GM19397 (cell line): ENCODE measurements around the gene ARHGDIB.

Experiments used
- ATAC-seq: cut with Tn5 transposase; IDR thresholded peaks from one replicate; pipeline ENCODE4 v1.9.1; 2021; ENCODE audit warnings: mild to moderate bottlenecking, moderate library complexity; ENCODE audit not compliant: unreplicated experiment

The ARHGDIB gene

GRCh38 chr12:14984036-14984435 lies 22.6 kb upstream of the ARHGDIB start:
- no peak for ATAC-seq

GRCh38 chr12:14982991-14983390 lies 21.6 kb upstream of the ARHGDIB start:
- no peak for ATAC-seq

- ATAC-seq, result no peak
Observed at GRCh38 chr12:14982562-14982961, 21.2 kb upstream of the ARHGDIB start.

- no peak for ATAC-seq
Observed at GRCh38 chr12:14981049-14981448, 19.6 kb upstream of the ARHGDIB start.

DNA sequence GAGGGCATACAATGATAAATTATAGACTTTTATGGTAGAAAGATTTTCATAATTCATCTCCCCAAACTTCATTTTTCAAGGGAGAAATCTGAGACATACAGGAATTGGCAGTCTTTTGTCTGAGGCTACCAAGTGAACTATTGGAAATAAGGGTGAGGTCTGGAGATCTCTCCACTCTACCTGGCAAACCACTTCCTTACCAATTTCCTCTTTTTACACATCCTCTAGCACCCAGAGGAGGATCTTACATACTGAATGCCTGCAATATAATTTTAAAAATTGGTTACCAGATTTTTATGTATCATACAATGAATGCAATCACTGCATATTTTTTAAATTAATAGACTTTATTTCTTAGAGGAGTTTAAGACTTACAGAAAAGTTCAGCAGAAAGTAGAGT lies 18.1 kb upstream of the ARHGDIB start:
- ATAC-seq, result no peak

DNA sequence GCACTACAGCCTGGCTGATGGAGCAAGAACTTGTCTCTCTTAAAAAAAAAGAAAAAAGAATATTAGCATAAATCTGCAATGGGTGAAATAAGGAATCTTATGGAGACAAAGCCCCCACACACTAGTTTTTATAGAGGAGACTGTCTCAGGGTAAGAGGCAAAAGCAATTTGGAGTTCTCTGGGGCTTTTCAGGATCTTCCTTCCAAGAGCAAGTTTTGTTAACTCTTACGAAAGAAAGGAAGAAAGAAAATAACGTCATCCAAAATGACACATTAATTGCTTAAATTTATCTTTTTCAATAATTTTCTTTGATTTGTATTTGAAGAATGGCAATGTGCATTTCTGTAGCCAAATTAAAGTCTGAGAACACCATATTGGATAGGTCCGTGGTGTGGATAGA lies 15.3 kb upstream of the ARHGDIB start:
- ATAC-seq, result no peak

GRCh38 chr12:14975457-14975856 lies 14.1 kb upstream of the ARHGDIB start:
- ATAC-seq, result no peak

DNA sequence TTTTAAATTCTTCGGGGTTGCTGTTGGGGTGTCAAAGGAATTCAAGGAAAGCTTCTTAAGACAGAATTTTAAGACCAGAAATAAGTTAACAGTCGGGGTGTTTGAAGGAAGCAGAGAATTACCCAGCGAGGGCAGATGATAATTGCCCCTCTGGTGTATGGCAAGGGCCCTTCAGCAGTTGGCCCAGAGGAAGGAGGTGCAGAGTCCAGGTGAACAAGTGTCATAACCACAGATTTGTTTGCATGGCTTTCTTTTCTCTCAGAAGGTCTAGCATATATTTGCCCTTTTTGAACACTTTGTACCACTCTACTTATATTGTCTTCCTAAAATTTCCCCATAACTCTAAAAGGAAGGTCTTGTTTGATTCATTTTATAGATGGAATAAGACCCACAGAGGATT lies 13.2 kb upstream of the ARHGDIB start:
- ATAC-seq, result no peak

DNA sequence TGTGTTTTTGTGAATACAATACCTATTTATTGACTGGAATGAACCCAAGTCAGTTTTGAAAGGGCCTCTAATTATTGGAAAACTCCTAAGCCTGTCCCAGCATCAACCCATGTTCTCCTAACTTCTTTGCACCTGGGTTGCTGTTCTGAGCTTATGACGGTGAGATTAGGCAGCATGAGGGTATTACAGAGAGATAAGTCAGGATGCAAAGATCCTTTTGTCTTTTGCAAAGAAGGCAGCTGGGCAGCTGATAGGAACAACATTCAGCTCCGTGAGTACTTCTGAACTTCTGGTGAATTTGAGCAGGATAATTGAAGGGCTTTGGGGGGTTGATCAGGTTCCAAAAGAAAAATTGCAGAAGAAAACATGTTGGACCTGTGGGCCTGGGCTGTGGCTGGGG lies 11.4 kb upstream of the ARHGDIB start, which contains the start of gene PDE6H:
PDE6H (plus strand) TSS at position 227 of the 400 bp plus-strand sequence. CDS start 4,971 bp downstream, outside the sequence.
- no peak for ATAC-seq

DNA sequence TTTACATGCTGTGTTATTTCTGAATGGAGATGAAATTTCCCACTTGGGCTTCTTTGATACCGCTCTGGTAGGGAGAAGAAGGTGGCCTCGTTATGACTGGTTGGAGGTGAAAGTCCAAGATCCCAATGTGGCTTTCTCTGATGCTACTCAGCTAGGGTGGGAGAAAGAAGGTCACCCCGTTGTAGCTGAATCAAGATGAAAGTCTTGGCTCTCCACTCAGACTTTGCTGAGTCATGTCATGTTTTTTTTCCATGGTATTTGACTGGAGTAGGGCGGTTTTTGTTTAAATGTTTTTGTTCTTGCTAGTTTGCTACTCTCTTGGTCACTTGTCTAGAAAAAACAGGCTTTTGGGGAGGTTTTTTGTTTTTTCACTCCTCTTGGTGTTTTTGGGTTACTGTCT lies 9.1 kb upstream of the ARHGDIB start:
- no peak for ATAC-seq

DNA sequence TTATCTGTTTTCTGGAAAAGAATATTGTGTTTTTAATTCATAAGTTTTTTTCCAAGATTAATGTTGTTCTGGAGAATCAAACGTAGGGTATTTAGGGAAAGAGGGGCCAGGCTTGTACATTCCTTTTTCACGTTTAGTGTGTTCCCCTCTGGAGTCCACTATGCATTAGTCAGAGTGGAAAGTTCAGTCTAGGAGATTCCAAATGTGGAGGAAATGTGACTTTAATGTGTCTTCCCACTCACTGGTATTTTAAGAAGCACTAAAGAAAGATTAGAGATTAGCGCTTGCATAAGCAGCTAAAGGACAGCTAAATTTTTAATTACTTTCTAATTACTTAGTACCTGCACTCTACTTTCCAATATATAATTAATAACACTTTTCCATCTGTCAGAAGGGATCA lies 7.1 kb upstream of the ARHGDIB start:
- no peak for ATAC-seq

DNA sequence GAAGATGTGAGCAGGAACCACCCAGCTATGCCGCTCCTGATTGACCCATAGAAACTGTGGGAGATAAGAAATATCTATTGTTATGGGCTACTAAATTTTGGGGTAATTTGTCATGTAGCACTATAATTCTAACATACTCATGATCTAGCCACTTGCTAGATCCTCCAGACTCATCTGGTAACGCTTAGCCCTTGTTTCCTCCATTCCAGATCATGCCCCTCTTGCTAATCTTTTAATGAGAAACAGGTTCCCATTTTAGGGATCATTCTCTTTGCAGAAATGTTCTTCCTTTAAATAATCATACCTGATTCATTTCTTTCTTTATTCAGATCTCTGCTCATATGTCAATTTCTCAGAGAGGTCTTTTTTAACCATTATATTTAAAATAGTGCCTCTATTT lies 3.8 kb upstream of the ARHGDIB start:
- ATAC-seq, result no peak

- ATAC-seq, result no peak
Observed at GRCh38 chr12:14964406-14964805, 3.0 kb upstream of the ARHGDIB start.

DNA sequence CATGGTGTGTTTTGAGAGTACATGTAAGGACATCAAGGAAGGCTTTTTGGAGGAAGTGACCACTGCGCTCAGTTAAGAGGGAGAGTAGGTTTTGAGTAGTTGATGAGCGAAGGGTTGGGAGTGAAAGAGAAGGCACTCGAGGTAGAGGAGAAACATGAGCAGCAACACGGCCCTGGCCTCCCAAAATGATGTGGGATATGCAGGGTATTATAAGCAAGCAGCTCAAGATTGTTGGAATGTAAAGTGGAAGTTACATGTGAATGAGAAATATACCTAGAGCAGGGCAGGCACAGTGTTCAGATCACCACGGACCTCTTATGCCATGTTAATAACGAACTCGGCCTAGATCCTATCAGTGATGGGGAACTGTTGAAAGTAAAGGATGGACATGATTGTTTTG lies 2.1 kb upstream of the ARHGDIB start:
- ATAC-seq, result no peak

- no peak for ATAC-seq
Observed at GRCh38 chr12:14962797-14963196, 1.4 kb upstream of the ARHGDIB start.

DNA sequence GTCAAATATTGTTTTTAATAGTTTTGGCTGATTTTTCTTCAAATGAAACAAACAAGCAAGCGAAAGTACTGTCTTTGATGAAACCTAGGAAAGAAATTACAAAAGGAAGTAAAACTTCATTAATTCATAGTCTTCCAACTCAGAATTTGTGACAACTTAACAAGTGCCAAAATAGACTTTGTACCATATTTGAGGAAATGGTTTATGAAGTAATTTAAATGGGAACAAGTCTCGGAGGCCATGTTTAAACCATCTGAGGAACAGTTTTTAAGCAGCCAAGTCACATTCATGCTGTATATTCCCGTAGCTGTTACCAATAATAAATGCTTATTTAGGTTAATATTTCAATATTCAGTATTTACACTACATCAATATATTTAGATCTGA lies 745 bp upstream of the ARHGDIB start:
- no peak for ATAC-seq

DNA sequence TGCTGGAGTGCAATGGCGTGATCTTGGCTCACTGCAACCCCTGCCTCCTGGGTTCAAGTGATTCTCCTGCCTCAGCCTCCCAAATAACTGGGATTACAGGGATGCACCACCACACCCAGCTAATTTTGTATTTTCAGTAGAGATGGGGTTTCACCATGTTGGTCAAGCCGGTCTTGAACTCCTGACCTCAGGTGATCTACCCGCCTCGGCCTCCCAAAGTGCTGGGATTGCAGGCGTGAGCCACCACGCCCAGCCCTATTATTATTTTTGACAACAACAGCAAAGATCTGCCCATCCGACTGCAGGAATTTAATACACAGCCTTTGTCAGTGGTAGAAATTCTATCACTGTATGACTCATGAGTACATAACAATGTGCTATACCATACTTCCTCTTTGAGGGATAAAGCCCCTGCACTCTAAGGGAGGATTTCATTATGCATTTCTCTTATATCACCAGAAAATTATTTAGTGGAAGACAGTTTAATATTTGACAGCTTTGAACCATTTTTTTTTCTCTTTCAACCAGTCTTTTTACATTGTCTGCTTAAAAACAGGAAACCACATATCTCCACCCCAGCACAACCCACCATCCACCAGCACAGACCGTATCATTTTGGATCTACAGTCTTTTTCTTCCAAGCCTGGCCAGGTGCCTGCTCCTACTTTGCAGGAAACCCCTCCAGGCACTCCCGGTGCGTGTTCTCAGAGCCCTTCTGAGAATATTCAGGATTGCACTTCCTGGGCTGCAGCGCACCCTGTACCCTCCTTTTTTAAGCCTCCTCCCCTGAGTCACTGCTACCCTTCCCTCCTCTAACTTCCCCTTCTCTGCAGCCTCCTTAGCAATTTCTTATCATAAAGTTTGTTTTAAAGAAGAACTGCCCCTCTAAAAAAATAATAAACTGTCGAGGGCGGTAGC lies 594 bp downstream of the ARHGDIB start:
- peak; percentile 44 for ATAC-seq

- ATAC-seq, result no peak
Observed at GRCh38 chr12:14959916-14960496, 1.4 kb downstream of the ARHGDIB start.

- no peak for ATAC-seq
Observed at GRCh38 chr12:14959463-14959862, 1.9 kb downstream of the ARHGDIB start.

- no peak for ATAC-seq
Observed at GRCh38 chr12:14959126-14959440, 2.3 kb downstream of the ARHGDIB start.

GRCh38 chr12:14958361-14959125 lies 2.9 kb downstream of the ARHGDIB start:
- ATAC-seq, result no peak
